Small intestine (tissue), 7 donors: ENCODE results near the gene POLR3H. TPM values are rescaled to one million over a fixed set of nuclear protein-coding genes. Genes with fewer than 3 reads are reported as not detected.
A peak's percentile ranks its signal among the peaks of the same experiment; 100 is the strongest.

ENCODE experiments used
- DNase-seq, 2 donors: peaks; one replicate each; pipeline versions ENCODE4 v3.0.0 to v3.0.0-alpha.2; 2013
- FAIRE-seq: peaks from 2 replicates; lab custom pipeline; 2012; peaks lifted over from hg19 to GRCh38; lab: Jason Lieb, UNC
- H3K27ac ChIP-seq, 3 donors: one replicate each; pipeline ENCODE4 v1.5.1; 2013; ENCODE audit warnings: low read length in 2 of 3, mild to moderate bottlenecking in 2 of 3, control low read depth in 1 of 3, inconsistent platforms in 1 of 3, low read depth in 1 of 3, moderate library complexity in 1 of 3
- H3K27me3 ChIP-seq, 3 donors: one replicate each; pipeline ENCODE4 v1.6.1; 2013; ENCODE audit warnings: low read length in 3 of 3, inconsistent platforms in 1 of 3; ENCODE audit not compliant: control insufficient read depth in 3 of 3, insufficient read depth in 3 of 3
- H3K36me3 ChIP-seq, 3 donors: one replicate each; pipeline ENCODE4 v1.6.1; 2013; ENCODE audit warnings: low read length in 3 of 3, inconsistent platforms in 1 of 3, low read depth in 1 of 3, mild to moderate bottlenecking in 1 of 3, moderate library complexity in 1 of 3; ENCODE audit not compliant: control insufficient read depth in 3 of 3, insufficient read depth in 2 of 3
- H3K4me1 ChIP-seq, 3 donors: one replicate each; pipeline ENCODE4 v1.6.1; 2013; ENCODE audit warnings: low read length in 2 of 3, inconsistent platforms in 1 of 3, low read depth in 1 of 3, mild to moderate bottlenecking in 1 of 3, moderate library complexity in 1 of 3; ENCODE audit not compliant: control insufficient read depth in 3 of 3, insufficient read depth in 2 of 3
- H3K4me3 ChIP-seq, 3 donors: one replicate each; pipeline ENCODE4 v1.5.1; 2013; ENCODE audit warnings: low read length in 3 of 3, control low read depth in 1 of 3, inconsistent platforms in 1 of 3, low read depth in 1 of 3, mild to moderate bottlenecking in 1 of 3, moderate library complexity in 1 of 3
- H3K9me3 ChIP-seq, 2 donors: one replicate each; pipeline ENCODE4 v1.6.1; 2013; ENCODE audit warnings: low read depth in 1 of 2, low read length in 1 of 2; ENCODE audit not compliant: control insufficient read depth in 2 of 2, insufficient read depth in 1 of 2
- WGBS, 3 donors: extraction: QIAGEN DNeasy Blood & Tissue Kit; methylation state at CpG; one replicate each; pipeline ENCODE4 v1.1.7; 2013; 5-methylcytosine and 5-hydroxymethylcytosine counted together
- polyA plus RNA-seq, 4 donors: library from polyadenylated mRNA; stranded (reverse) in 3 of 4; unstranded in 1 of 4; fragments of 200-250 nt in 3 of 4; fragments of 120-200 nt in 1 of 4; gene quantifications; one replicate each; pipeline versions ENCODE4 v1.2.1 to v1.2.3, GENCODE V29; 2013
- donor health status: healthy with polysubstance abuse.
- donor health status: control.
- donor health status: control.
- donor health status: Bipolar disorder and iron deficiency.
- donor health status: healthy.

POLR3H gene
- polyA plus RNA-seq, 4 donors = 2.7 to 18.2 (median 9.5) TPM

DNA sequence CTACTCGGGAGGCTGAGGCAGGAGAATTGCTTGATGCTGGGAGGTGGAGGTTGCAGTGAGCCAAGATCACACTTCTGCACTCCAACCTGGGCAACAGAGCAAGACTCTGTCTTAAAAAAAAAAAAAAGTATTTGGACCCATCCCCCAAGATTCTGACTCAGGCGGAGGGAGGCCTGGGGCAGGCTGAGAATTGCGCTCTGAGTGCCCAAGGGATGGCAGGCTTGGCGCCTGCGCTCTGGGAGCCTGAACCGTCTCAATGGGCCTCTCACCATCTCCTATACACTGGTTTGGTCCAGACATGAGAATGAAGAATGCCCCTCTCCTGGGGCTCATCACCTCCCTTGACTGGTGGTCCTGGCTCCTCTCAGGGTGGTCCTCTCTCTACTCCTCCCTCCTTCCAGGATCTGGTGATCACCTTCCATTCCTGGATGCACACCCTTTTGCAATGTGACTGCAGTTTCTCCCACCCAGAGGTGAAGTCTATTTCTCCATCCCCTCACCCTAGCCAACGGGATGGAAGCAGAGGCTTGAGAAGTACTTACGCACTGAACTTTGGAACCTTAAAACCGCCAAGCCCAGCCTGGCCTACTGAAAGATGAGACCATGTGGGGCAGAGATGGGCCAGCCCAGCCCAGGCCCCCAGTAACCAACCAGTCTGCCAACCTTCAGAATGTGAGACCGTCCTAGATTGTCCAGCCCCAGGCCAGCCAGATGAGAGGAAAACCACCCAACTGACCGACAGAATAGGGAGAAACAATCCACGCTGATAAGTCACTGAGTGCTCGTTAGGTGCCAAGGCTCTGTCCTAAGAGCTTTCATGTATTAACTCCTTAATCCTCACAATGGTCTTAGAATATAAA is 4.9 kb downstream of the POLR3H start:
- DNase-seq (peak in 1 of 2 donors; percentile 31), FAIRE-seq (no peak)
- WGBS, 3 donors = 64 to 72% (median 65%) methylated on average over 13 of the region's 13 CpGs
- H3K27ac ChIP-seq = no peak overlapping the region
- H3K4me1 ChIP-seq = peaks cover 2 to 3% (median 2%) of the 10 kb centered on the region in 3 donors
- H3K9me3 ChIP-seq = no peaks in the 10 kb centered on the region
- H3K4me3 ChIP-seq = no peak overlapping the region
- H3K36me3 ChIP-seq = peaks cover 0 to 45% (median 0%) of the 10 kb centered on the region in 3 donors
- H3K27me3 ChIP-seq = no peaks in the 10 kb centered on the region

DNA sequence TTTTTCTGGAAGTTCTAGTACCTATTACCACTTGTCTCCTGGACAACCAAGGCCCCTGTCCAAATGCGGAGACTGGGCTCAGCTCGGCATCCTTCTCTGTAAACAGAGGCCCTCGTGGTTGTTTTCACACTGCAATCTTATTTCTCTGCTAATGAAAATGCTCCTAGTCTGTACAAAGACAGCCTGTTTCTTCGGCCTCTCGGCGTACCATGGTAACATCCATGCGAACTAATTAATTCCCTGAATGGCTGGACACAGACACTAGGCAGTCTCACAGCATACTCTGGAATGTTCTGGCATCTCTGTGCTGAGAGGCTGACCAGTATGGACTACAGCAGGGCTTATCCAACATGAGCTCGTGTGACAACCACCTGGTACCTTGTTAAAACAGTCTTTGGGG is 5.7 kb downstream of the POLR3H start:
- DNase-seq = no peak
- Histone ChIP-seq H3K27ac (no peak overlapping the region), H3K27me3 (no peaks in the 10 kb centered on the region), H3K4me3 (no peak overlapping the region), H3K9me3 (no peaks in the 10 kb centered on the region), H3K4me1 (peaks cover 2 to 3% (median 2%) of the 10 kb centered on the region in 3 donors), H3K36me3 (peaks cover 0 to 52% (median 0%) of the 10 kb centered on the region in 3 donors)
- FAIRE-seq = no peak
- 86 to 92% (median 91%) methylated on average over 8 of the region's 8 CpGs for WGBS, 3 donors

DNA sequence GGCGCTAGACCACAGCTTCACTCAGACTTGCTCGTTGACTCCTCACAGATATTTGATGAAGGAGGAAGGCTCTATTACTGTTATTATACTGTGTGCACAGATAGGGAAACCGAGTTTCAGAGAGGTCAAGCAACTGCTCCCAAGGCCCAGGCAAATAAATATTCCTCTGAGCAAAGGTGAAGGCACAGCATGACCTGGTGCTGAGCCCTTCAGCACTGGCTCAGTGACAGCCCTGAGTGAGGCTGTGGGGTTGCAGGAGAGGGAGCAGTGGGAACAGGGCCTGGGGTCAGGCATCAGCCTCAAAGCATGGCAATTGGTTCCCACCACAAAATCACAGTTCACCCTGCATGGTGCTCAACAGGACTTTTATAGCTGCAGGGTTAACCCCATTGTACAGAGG is 7.1 kb downstream of the POLR3H start:
- peaks cover 0 to 66% (median 0%) of the 10 kb centered on the region in 3 donors for H3K36me3 ChIP-seq
- H3K27me3 ChIP-seq = no peaks in the 10 kb centered on the region
- H3K9me3 ChIP-seq = no peaks in the 10 kb centered on the region
- DNase-seq (no peak), FAIRE-seq (no peak)
- H3K4me1 ChIP-seq = peaks cover 0 to 4% (median 2%) of the 10 kb centered on the region in 3 donors
- no peak overlapping the region for H3K4me3 ChIP-seq
- WGBS, 3 donors = 83 to 88% (median 88%) methylated on average over 3 of the region's 3 CpGs
- H3K27ac ChIP-seq = no peak overlapping the region

DNA sequence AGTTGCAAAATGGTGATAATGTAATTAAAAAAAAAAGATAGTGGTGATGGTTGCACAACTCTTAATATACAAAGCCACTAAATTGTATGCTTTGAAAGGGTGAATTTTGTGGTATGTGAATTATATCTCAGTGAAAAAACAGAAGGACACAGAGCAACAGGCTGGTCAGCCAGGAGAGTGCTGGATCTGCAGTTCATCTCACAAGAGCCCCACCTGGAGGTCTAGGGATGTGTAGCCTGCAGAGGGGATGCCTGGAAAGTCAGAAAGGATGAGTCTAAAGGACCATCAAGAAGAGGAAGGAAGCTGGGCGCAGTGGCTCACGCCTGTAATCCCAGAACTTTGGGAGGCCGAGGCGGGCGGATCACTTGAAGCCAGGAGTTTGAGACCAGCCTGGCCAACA is 9.0 kb downstream of the POLR3H start:
- Histone ChIP-seq H3K9me3 (no peaks in the 10 kb centered on the region), H3K27ac (no peak overlapping the region), H3K4me1 (peaks cover 0 to 4% (median 0%) of the 10 kb centered on the region in 3 donors), H3K27me3 (no peaks in the 10 kb centered on the region), H3K4me3 (no peak overlapping the region), H3K36me3 (peaks cover 2 to 76% (median 7%) of the 10 kb centered on the region in 3 donors)
- 91 to 99% (median 91%) methylated on average over 5 of the region's 5 CpGs for WGBS, 3 donors
- DNase-seq (no peak), FAIRE-seq (no peak)

DNA sequence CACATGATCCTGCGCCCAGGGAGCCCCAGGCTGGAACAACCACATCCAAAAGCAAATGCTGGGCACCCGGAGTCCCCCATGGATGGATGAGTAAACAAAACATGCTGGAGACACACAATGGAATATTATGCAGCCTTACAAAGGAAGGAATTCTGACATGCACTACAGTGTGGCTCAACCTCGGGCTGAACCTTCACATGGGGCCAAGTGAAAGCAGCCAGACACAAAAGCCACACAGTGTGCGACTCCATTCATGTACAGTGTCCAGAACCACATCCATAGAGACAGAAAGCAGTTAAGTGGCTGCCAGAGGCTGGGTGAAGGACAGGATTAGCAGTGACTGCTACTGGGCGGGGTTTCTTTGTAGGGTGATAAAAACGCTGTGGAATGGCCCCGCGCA is 10.1 kb downstream of the POLR3H start:
- Histone ChIP-seq H3K9me3 (no peaks in the 10 kb centered on the region), H3K36me3 (peaks cover 5 to 74% (median 10%) of the 10 kb centered on the region in 3 donors), H3K4me1 (peaks cover 0 to 4% (median 0%) of the 10 kb centered on the region in 3 donors), H3K27ac (no peak overlapping the region), H3K4me3 (no peak overlapping the region), H3K27me3 (no peaks in the 10 kb centered on the region)
- no peak for DNase-seq
- 86 to 90% (median 88%) methylated on average over 8 of the region's 8 CpGs for WGBS, 3 donors
- no peak for FAIRE-seq

DNA sequence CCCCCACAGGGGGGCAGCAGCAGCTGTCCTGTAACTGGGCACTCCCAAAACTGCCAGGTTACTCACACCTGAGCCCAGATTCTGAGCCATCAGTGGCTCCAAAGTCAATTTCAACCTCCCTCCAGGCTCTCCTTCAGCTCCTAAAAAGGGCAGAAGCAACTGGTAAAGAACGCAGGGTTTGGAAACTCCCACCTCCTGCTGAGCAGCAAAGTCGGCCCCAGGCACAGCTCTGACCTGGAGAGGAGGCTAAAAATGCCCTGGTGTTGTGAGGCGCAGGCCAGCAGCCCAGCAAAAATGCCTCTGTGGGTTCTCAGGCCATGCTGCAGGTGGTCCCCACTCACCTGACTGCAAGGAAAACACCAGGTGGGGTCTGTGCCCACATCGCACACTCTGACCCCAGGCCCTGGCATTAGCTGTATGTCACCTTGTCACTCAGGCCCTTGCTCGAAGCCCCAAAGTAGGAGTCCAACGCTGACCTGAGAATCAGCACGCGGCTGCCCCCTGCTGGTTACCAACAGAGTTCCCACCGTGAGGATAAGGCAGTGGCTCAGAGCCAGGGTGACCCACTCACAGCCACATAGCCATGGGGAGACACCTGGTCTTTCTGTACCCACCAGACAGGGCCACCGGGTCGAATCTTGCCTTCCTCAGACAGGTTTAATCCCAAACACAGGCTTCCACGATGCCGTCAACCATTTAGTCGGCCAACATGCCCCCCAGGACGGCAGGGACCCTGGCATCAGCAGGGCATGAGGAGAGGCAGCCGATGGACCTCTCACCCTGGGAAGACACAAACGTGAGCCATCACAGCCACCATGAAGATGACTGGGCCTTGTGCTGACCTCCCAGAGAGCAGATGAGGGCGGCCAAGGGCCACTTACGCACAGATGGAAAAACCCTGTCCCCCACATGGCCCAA is 11.1 kb downstream of the POLR3H start:
- FAIRE-seq = no peak

DNA sequence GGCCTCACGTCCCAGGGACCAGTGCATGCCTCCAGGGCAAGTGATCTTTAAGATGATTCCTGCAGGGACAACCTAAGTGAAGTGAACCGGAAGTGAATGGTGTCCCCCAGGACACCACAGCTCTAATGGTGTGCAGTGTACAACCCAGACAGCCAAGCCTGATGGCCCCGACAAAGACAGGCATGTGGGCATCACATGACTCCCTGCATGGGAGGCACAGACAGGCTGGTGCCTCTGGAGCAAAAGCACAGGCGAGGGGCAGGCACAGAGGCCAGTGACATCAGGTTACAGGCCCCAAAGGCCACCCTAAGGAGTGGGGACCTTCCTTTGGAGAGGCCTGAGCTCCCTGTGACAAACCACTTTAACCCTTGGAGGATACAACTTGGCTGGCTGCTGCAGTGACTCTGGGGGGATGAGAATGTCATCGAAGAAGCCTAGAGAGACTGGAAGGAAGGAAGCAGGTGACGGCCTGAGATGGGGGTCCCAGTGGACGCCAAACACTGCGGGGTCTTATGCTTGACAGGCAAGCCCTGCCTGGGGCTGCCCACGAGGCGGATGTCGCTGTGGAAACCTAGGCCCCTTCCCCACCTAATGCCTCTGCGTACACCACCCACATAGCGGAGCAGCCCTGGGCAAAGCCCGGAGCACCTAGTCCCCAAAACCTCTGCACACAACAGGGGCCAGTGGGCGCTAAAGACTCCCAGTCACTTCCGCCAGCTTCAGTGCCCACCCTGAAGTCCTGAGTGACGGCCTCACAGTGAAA is 12.4 kb downstream of the POLR3H start:
- DNase-seq = no peak
- H3K4me1 ChIP-seq = peaks cover 0 to 4% (median 0%) of the 10 kb centered on the region in 3 donors
- H3K9me3 ChIP-seq = no peaks in the 10 kb centered on the region
- no peak for FAIRE-seq
- peaks cover 15 to 77% (median 21%) of the 10 kb centered on the region in 3 donors for H3K36me3 ChIP-seq
- no peak overlapping the region for H3K27ac ChIP-seq
- WGBS, 3 donors = 91 to 93% (median 92%) methylated on average over 17 of the region's 17 CpGs
- no peak overlapping the region for H3K4me3 ChIP-seq
- no peaks in the 10 kb centered on the region for H3K27me3 ChIP-seq

More for the DNA sequence above, 11.1 kb downstream of the POLR3H start:
- H3K27me3 ChIP-seq = no peaks in the 10 kb centered on the region
- no peak overlapping the region for H3K27ac ChIP-seq
- H3K9me3 ChIP-seq = no peaks in the 10 kb centered on the region
- peak; percentile 75 to 78 for DNase-seq
- WGBS, 3 donors = 63 to 64% (median 64%) methylated on average over 19 of the region's 19 CpGs
- peaks cover 13 to 74% (median 14%) of the 10 kb centered on the region in 3 donors for H3K36me3 ChIP-seq
- H3K4me1 ChIP-seq = peaks cover 0 to 4% (median 0%) of the 10 kb centered on the region in 3 donors
- no peak overlapping the region for H3K4me3 ChIP-seq
